GM12878 (cell line): ENCODE measurements around the gene SF3B4.

Source experiments
- EP300 ChIP-seq, 2 experiments: fragments of 150-350 bp in 1 of 2; IDR thresholded peaks; 2 replicates each; pipeline ENCODE4 v1.6.1; 2011 to 2012; ENCODE audit warnings: low read depth in 2 of 2, low read length in 2 of 2, borderline replicate concordance in 1 of 2, improper control_type of control experiment in 1 of 2, inconsistent platforms in 1 of 2; ENCODE audit not compliant: control insufficient read depth in 1 of 2
- EZH2 ChIP-seq: IDR thresholded peaks from 2 replicates; pipeline ENCODE4 v1.6.1; 2012; ENCODE audit warnings: low read depth, mild to moderate bottlenecking, control low read depth, inconsistent platforms, low read length, borderline replicate concordance; ENCODE audit not compliant: control insufficient read depth
- FOS ChIP-seq: IDR thresholded peaks from 3 replicates; pipeline ENCODE4 v1.6.1; 2011; ENCODE audit warnings: borderline replicate concordance; ENCODE audit not compliant: insufficient read length; ENCODE audit errors: extremely low read depth
- NFYB ChIP-seq: IDR thresholded peaks from 2 replicates; pipeline ENCODE4 v1.6.1; 2011; ENCODE audit warnings: low read depth, mild to moderate bottlenecking, low read length, improper control_type of control experiment, moderate library complexity; ENCODE audit not compliant: insufficient read depth
- TAF1 ChIP-seq: IDR thresholded peaks from 2 replicates; pipeline ENCODE4 v1.6.1; 2011; ENCODE audit warnings: mild to moderate bottlenecking, low read depth, low read length, borderline replicate concordance
- TF ChIP-seq, protein P1 (sequence below): fragments of 450-650 bp; IDR thresholded peaks from 2 replicates; pipeline ENCODE4 v1.6.1; 2017; ENCODE audit warnings: mild to moderate bottlenecking

DNA sequence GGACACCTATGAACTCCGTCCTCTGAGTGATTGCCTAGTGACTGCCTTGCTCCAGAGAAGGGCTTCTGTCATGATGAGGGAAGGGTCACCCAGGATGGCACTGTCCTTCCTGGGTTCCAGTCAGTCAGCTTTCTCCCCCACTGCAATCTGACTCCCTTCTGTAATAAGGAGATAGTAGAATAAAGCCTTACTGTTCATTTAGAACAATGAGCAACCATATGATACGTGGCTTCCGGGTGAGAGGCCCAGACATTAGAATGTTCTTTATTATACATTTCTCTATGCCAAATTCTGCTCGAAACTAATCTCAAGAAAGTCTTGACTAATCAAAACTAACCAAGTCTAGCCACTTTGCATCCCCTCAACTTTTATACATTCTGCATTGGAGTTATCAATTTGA lies 17.6 kb upstream of the SF3B4 start:
- TF ChIP-seq EP300 (IDR thresholded peaks at IDR 0.05; ENCODE audit: borderline replicate concordance in 1 of 2, control insufficient read depth in 1 of 2, low read depth in 2 of 2, low read length in 2 of 2) = no peak
- TF ChIP-seq FOS = no peak
- TF ChIP-seq TAF1 = no peak
- TF ChIP-seq, protein P1, sequence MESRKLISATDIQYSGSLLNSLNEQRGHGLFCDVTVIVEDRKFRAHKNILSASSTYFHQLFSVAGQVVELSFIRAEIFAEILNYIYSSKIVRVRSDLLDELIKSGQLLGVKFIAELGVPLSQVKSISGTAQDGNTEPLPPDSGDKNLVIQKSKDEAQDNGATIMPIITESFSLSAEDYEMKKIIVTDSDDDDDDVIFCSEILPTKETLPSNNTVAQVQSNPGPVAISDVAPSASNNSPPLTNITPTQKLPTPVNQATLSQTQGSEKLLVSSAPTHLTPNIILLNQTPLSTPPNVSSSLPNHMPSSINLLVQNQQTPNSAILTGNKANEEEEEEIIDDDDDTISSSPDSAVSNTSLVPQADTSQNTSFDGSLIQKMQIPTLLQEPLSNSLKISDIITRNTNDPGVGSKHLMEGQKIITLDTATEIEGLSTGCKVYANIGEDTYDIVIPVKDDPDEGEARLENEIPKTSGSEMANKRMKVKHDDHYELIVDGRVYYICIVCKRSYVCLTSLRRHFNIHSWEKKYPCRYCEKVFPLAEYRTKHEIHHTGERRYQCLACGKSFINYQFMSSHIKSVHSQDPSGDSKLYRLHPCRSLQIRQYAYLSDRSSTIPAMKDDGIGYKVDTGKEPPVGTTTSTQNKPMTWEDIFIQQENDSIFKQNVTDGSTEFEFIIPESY = no peak
- no peak for TF ChIP-seq EZH2
- no peak for TF ChIP-seq NFYB
